NOMO-1 (cell line): ENCODE results near the gene DLL3.
"Not testable (repeated sequence)": the region's sequence is repeated elsewhere in the genome, so short reads cannot be mapped to it uniquely, and the experiment has no call there.

Source experiments
- DNase-seq, 2 experiments: peaks; one replicate each; lab custom pipeline; 2025; ENCODE audit not compliant: unreplicated experiment in 2 of 2; lab: John Stamatoyannopoulos, UW

DLL3 gene, protein sequence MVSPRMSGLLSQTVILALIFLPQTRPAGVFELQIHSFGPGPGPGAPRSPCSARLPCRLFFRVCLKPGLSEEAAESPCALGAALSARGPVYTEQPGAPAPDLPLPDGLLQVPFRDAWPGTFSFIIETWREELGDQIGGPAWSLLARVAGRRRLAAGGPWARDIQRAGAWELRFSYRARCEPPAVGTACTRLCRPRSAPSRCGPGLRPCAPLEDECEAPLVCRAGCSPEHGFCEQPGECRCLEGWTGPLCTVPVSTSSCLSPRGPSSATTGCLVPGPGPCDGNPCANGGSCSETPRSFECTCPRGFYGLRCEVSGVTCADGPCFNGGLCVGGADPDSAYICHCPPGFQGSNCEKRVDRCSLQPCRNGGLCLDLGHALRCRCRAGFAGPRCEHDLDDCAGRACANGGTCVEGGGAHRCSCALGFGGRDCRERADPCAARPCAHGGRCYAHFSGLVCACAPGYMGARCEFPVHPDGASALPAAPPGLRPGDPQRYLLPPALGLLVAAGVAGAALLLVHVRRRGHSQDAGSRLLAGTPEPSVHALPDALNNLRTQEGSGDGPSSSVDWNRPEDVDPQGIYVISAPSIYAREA

GRCh38 chr19:39498798-39499642 lies at the start of gene DLL3:
Gene DLL3, plus strand, starts transcription at chr19:39498947. Its CDS starts 28 bp downstream, at chr19:39498975.
- no peak for DNase-seq

DNA sequence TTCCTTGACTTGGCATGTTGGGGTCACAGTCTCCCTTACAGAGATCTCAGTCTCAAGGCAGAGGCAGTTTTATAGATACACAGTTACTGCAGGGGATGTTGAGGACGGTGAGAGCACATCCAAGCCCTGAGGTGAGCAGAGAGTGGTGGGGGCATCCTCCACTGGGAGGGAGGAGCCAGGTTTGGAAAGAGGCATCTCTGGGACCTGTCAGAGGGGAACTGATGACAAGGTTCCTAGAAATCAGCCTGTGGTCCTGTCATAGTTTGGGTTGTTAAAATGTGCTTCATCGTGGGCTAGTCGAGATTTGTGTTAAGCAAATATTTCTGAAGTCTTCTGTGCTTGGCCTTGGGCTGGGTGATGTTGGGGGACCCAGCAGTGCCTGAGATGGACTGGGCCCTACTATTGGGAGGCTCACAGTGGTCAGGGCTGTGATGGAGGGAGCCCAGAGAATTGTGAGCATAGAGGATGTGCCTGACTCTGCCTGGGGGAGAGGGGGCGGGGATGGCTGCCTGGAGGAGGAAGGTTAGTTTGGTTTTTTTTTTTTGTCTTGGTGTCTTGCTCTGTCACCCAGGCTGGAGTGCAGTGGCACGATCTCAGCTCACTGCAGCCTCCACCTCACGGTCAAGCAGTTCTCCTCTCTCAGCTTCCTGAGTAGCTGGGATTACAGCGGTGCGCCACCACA lies 49.5 kb upstream of the DLL3 start:
- DNase-seq = no peak

GRCh38 chr19:39451257-39451656 lies 47.5 kb upstream of the DLL3 start:
- not testable (repeated sequence) for DNase-seq

DNA sequence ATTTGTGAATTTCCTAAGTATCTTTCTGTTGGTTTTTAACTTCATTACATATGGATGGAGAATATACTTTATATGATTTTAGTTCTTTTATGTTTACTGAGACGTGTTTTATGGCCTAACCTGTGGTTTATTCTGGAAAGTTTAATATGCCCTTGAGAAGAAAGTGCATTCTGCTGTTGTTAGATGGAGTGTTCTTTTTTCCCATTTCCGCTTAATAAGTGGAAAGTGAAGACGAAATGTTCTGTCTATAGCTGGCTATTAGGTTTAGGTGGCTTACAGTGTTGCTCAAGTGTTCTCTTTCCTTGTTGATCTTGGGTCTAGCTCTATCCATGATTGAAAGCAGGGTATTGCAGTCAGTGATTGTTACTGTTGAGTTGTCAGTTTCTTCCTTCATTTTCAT lies 35.3 kb upstream of the DLL3 start:
- no peak for DNase-seq

DNA sequence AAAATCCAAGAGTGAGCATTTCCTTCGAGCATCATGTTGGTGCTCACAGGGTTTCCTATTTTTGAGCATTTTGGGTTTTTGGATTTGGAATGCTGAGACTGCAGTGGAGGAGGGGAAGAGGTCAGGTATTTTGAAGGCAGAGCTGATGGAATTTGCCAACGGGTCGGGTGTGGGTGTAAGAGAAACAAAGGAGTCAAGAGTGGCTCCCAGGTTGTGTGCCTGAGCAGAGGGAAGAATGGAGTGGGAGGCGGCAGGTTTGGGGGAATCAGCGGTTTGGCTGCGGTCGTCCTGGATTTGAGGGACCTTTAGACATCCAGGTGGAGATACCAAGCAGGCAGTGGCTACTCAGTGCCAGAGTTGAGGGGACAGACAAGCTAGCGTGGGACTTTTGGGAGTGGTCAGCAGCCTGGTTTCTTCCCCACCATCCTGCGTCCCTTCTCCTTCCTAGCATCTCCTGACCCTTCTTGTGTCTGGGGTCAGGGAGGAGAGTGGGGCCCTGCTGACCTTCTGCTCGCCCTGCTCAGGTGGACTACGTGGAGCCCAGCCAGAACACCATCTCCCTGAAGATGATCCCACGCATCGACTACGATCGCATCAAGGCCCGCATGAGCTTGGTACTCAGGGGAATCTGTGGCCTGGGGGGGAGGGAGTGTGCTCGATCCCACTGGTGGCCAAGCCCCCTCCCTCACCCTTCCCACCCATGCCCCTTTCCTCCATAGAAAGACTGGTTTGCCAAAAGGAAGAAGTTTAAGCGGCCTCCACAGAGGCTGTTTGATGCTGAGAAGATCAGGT lies 32.6 kb upstream of the DLL3 start:
- DNase-seq = no peak

- no peak for DNase-seq
These were observed 30.8 kb upstream of the DLL3 start for GRCh38 chr19:39467941-39468340.

DNA sequence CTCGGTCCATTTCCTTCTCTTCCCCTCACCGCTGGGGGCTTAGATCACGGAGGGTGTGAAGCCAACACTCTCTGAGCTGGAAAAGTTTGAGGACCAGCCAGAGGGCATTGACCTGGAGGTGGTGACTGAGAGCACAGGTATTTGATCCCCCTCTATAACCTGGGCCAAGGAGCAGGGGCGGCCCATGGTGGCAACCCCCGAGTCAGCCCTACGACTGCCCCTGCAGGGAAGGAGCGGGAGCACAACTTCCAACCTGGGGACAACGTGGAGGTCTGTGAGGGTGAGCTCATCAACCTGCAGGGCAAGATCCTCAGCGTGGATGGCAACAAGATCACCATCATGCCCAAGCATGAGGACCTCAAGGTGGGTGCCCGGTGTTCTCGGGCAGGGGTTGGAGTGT lies 29.7 kb upstream of the DLL3 start:
- no peak for DNase-seq

DNA sequence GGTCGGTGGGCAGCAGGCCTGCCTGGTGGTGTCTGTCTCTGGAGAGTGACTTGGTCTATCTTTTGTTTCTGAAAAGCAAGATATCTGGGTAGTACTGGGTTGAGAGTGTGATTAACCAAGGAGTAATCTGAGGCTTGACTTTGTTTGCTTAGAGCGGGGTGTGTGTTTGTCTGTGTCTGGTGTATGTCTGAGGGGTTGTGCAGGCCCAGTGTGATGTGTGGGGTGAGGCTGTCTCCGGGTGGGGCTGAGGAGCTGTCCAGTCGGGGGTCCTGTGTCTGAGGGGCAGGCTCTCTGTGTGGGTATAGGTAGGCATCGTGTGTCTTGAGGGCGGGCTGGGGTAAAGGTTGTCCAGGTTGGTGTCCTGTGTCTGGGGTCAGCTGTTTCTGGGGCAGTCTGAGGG lies 29.2 kb upstream of the DLL3 start:
- no peak for DNase-seq

DNA sequence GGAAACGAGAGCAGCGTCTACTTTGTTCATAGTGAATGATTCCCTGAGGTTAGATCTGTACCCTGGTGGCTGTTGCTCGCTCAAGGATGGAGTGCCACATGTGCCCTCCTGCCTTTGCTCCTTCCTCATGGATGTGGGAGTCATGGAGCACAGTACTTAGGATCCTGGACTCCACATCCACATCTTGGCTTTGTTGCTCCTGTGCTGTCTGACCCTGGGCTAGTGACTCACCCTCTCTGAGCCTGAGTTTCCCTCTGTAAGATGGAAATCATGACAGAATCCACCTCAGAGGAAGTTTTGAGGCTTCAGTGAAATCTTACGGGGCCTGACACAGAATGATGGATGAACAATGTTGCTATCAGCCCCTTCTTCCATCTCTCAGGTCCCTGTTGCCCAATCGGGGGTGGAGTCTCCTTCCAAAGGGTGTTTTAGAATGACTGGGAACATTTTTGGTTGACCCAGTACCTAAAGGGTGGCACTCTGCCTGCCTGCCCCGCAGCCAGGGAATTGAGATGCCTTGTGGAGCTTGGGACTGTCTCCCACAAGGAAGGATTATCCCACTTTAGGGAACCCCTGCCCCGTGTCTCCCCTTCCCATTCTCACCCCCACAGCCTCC lies 27.9 kb upstream of the DLL3 start:
- no peak for DNase-seq

GRCh38 chr19:39471756-39472536 lies 26.8 kb upstream of the DLL3 start:
- no peak for DNase-seq

GRCh38 chr19:39472746-39473442 lies 25.9 kb upstream of the DLL3 start:
- no peak for DNase-seq

GRCh38 chr19:39473443-39473960 lies 25.2 kb upstream of the DLL3 start:
- no peak for DNase-seq

DNA sequence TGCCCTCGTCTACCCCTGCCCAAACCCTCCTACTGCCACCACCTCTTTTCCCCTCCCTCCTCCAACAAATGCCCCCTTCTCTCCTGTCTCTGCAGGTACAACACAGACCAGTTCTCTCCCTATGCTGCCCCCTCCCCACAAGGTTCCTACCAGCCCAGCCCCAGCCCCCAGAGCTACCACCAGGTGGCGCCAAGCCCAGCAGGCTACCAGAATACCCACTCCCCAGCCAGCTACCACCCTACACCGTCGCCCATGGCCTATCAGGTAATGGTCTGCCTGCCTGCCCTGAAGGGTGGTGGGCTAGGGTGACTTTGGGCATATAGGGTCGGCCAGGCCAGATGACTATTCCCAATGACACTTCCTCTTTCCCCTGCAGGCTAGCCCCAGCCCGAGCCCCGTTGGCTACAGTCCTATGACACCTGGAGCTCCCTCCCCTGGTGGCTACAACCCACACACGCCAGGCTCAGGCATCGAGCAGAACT lies 24.6 kb upstream of the DLL3 start:
- no peak for DNase-seq

GRCh38 chr19:39475748-39476147 lies 23.0 kb upstream of the DLL3 start:
- DNase-seq = no peak

DNA sequence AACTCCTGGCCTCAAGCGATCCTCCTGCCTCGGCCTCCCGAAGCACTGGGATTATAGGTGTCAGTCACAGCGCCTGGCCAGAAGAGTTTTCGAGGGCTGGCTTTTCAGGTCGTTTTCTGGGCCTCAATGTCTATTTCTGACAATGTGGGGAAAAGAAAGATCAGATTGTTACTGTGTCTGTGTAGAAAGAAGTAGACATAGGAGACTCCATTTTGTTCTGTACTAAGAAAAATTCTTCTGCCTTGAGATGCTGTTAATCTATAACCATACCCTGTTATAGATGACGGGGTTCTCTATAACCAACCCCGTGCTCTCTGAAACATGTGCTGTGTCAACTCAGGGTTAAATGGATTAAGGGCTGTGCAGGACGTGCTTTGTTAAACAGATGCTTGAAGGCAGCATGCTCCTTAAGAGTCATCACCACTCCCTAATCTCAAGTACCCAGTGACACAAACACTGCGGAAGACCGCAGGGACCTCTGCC lies 19.4 kb upstream of the DLL3 start:
- DNase-seq = not testable (repeated sequence)

DNA sequence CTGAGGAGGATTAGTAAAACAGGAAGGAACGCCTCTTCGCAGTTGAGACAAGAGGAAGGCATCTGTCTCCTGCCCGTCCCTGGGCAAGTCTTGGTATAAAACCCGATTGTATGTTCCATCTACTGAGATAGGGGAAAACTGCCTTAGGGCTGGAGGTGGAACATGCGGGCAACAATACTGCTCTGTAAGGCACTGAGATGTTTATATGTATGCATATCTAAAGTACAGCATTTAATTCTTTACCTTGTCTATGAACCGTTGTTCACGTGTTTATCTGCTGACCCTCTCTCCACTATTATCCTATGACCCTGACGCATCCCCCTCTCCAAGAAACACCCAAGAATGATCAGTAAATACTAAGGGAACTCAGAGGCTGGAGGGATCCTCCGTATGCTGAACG lies 18.8 kb upstream of the DLL3 start:
- peak in 1 of 2 experiments; percentile 38 for DNase-seq

GRCh38 chr19:39480337-39481228 lies 18.2 kb upstream of the DLL3 start, which contains the start of gene TIMM50:
Gene TIMM50, plus strand, starts transcription at chr19:39480838. Its CDS starts 16 bp downstream, at chr19:39480854.
- DNase-seq = peak; percentile 87 to 95
